GM08714 (cell line): Measurements from ENCODE around the gene VWA1.

ENCODE experiments used
- H3K4me3 ChIP-seq: fragments of 200-500 bp; sonication (Bioruptor generic); 2 replicates; pipeline ENCODE4 v1.5.1; 2014; ENCODE audit warnings: mild to moderate bottlenecking, low read length, inconsistent platforms
- ZNF274 ChIP-seq: IDR thresholded peaks from 2 replicates; pipeline ENCODE4 v1.6.1; 2012; ENCODE audit warnings: mild to moderate bottlenecking, low read depth, low read length

The VWA1 gene

GRCh38 chr1:1487701-1488100 lies 52.2 kb downstream of the VWA1 start:
- H3K4me3 ChIP-seq: no peak overlapping the region
- no peak for TF ChIP-seq ZNF274

- TF ChIP-seq ZNF274: no peak
These were observed 53.7 kb downstream of the VWA1 start for GRCh38 chr1:1489231-1489630.

GRCh38 chr1:1489861-1490260 lies 54.4 kb downstream of the VWA1 start:
- no peak overlapping the region for H3K4me3 ChIP-seq
- TF ChIP-seq ZNF274: no peak

More at GRCh38 chr1:1489231-1489630, 53.7 kb downstream of the VWA1 start:
- no peak overlapping the region for H3K4me3 ChIP-seq

GRCh38 chr1:1490633-1491230 lies 55.2 kb downstream of the VWA1 start:
- H3K4me3 ChIP-seq: no peak overlapping the region
- no peak for TF ChIP-seq ZNF274

- no peak overlapping the region for H3K4me3 ChIP-seq
- no peak for TF ChIP-seq ZNF274
These were observed 56.1 kb downstream of the VWA1 start for GRCh38 chr1:1491601-1492000.
